ENCODE results near the gene PAGR1.

Gene PAGR1

DNA sequence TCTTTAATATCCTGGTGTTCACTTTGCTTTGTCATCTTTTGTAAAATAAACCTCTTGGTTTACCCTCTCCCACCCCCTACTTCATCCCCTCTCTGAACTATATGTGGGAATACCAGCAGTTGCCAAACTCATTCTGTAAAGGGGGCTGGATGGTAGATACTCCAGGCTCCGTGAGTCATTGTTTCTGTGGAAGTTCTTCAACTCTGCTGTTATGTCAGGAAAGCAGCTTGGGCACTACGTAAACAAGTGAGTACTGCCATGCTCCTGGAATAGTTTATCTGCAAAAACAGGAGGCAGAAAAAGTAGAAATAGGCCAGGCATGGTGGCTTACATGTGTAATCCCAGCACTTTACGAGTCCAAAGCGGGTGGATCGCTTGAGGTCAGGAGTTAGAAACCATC, 21.9 kb downstream of the PAGR1 start:
- no peak for DNase-seq (ENCODE audit: low spot score)

DNA sequence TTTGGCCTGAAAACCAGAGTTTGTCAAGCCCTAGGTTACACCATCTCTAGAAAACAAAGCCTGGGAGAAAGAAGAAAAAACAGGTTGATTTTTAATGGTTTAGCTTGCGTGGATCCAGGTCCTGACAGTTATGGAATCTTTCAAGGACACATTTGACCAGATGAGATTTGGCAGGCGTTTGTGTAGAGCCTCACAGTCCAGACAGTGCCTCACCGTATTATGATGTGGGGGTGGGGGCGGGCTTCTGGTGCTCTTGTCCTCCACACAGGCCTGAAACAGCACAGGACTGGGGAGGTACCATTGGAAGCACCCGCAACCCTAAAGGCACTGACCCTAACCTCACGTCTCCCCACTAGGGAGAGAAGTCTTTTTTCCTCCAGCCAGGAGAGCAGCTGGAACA, 23.9 kb downstream of the PAGR1 start:
- no peak for DNase-seq (ENCODE audit: low spot score)

DNA sequence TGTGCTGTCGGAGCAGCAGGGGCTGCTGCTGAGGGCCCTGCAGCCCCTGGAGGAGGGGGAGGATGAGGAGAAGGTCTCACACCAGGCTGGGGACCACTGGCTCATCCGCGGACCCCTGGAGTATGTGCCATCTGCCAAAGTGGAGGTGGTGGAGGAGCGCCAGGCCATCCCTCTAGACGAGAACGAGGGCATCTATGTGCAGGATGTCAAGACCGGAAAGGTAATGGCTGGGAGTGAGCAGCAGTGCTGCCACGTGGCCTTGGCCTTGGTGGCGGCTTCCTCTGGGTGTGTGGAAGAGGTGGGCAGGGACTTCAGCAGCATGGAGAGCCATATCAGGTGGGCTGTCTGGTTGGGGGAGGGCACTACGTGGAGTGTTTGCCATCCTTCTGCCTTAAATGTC, 24.3 kb downstream of the PAGR1 start:
- DNase-seq (ENCODE audit: low spot score): no peak

DNA sequence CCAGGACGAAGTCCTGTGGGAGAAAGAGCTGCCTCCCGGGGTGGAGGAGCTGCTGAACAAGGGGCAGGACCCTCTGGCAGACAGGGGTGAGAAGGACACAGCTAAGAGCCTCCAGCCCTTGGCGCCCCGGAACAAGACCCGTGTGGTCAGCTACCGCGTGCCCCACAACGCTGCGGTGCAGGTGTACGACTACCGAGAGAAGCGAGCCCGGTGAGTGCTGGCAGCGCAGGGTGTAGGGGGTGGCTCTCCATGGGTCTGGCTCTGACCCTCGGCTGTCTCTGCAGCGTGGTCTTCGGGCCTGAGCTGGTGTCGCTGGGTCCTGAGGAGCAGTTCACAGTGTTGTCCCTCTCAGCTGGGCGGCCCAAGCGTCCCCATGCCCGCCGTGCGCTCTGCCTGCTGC, 25.7 kb downstream of the PAGR1 start:
- no peak for DNase-seq (ENCODE audit: low spot score)

DNA sequence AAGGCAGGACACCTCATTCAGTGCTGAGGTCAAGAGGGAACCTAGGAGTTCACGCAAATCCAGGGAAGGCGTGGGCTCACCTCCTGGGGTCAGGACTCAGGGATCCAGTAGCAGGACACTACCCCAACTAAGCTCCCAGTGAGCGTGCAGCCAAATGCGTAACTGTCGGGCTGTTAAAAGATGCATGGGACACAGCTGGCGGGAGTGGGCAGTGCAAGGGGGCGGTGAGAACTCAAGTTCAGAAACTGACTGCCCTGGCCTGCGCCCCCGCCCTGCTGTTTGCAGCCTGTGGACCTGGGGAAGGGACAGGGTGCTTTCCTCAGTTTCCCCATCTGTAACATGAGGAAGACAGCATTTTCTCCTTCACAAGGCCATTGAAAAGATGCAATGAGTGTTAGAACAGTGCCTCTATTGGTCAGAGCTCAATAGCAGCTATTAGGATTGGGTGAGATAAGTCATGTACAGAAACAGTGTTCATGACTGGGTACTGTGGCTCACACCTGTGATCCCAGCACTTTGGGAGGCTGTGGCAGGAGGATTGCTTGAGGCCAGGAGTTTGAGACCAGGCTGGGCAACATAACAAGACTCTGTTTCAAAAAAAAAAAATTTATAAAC, 26.9 kb downstream of the PAGR1 start:
- no peak for DNase-seq (ENCODE audit: low spot score)

DNA sequence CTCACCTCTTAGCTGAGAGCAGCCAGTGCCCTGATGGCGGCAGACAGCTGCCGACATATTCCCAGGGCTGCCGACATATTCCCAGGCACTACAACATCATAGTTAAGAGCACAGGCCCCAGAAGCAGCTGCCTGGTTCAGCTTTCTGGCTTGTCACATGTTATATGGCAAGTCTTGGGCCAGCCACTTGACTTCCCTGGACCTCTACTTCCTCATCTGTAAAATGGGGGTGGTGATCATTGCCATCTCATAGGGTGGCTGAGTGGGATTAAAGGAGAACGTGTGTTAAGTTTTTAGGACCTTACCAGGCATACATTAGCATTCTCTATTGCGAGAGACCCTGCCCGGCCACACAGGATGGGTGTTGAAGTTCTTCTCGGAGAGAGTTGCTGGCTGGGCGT, 28.0 kb downstream of the PAGR1 start:
- no peak for DNase-seq (ENCODE audit: low spot score)

DNA sequence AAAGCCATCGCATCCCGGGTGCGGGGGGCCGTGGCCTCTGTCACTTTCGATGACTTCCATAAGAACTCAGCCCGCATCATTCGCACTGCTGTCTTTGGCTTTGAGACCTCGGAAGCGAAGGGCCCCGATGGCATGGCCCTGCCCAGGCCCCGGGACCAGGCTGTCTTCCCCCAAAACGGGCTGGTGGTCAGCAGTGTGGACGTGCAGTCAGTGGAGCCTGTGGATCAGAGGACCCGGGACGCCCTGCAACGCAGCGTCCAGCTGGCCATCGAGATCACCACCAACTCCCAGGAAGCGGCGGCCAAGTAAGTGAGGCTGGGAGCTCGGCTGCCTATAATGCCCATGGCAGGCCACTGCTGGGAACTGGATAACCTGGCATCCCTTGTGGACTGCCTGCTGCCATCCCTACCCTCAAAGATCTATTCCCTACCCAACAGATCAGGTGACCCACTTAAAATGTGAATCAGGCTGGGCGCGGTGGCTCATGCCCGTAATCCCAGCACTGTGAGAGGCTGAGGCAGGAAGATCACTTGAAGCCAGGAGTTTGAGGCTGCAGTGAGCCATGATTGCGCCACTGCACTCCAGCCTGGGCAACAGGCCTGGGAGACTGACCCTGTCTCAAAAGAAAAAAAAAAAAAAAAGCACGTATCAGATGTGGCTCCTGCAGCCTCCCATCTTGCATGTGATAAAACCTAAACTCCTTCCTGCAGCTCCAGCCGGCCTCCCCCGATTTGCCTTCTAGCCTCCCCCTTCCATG, 28.8 kb downstream of the PAGR1 start:
- DNase-seq (ENCODE audit: low spot score): no peak

DNA sequence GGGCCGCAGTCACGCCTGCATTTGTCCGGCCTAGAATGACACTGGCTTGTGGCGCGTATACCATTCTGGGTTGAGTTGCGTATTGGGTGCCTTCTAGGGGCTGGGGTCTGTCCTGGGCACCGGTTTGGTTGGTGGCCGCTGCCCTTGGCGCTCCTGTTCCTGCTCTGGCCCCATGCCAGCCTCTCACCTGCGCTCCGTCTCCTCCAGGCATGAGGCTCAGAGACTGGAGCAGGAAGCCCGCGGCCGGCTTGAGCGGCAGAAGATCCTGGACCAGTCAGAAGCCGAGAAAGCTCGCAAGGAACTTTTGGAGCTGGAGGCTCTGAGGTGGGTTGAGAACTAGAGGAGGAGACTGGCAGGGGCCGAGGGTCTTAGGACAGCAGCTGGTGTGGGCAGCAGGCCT, 29.7 kb downstream of the PAGR1 start:
- DNase-seq (ENCODE audit: low spot score): no peak

DNA sequence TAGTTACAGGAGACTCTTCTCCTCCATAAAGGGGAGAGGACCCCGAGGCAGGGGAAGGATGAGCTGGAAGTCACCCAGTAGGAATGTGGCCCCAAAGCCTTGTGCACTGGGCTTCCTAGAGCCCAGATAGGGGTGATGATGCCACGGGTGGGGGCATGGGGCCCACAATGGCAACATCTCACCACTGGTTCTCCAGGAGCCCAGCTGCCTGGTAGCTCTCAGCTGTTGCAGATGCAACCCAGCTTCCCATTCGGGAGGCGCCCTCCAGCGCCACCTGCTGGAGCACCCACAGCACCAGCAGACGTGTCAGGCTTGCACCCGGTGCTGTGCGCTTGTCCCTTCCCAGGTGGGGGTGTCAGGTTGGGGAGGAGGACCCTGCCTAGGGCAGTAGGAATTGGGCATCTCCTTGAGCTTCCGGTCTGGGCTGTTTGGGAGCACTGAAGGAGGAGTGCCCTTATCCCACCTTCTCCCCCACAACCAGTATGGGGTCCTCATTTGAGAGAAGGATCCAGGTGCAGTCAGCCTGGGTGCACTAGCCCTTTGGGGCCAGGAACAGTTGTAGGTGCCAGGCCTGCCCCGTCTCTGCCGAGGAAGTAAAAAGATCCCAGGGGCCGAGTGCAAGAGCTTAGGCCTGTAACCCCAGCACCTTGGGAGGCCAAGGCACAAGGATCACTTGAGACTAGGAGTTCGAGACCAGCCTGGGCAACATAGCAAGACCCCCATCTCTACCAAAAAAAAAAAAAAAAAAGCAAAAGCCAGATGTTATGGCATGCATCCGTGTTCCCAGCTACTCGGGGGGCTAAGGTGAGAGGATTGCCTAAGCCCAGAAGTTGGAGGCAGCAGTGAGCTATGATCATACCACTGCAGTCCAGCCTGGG, 32.7 kb downstream of the PAGR1 start:
- DNase-seq (ENCODE audit: low spot score): peak; percentile 82

DNA sequence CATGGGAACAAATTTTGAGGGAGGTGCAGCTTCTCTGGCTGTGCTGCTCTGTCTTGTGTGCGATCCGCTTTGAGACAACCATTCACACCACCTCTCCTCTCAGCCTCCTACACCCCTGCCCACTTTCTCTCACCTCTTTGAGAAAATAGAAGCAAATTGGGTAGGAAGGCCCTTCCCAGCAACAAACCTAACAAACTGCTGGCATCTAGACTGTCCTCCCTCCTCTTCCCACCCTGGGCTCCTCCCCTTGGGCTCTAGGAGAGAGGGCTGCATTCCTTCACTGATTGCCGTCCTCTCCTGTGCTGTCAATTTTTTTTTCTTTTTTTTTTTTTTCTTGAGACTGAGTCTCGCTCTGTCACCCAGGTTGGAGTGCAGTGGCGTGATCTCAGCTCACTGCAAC, 33.6 kb downstream of the PAGR1 start:
- no peak for DNase-seq (ENCODE audit: low spot score)

DNA sequence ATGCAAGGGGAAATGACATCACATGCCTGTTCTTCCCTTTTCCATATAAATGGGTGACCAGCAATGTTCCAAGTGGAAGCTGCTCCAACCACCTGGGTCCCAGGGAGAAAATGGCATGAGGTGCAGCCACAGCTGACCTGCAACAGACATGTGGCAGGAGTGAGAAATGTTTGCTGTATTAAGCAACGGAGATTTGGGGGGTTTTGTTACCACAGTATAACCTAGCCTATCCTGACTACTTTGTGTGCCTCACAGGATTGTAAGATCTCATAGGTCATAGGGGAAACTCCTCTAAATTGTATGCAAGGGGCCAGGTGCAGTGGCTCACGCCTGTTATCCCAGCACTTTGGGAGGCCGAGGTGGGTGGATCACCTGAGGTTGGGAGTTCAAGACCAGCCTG, 35.0 kb downstream of the PAGR1 start:
- no peak for DNase-seq (ENCODE audit: low spot score)

DNA sequence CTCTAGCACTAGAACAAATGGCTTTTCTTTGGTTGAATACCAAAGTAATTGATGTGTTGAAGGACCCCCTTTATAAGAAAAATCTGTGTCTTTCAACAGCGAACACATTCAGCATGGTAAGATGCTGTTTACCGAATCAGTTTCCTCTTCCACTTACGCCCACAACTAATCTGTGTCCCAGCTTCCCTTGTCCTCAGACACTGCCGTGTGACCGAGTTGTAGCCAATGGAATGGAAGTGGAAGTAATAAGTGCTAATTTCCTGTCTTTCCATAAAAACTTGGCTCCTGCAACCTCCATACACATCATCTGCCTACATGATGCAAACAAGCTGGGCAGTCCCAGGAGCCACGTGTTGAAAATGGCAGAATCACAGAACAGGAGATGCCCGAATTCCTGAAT, 36.7 kb downstream of the PAGR1 start:
- DNase-seq (ENCODE audit: low spot score): no peak

DNA sequence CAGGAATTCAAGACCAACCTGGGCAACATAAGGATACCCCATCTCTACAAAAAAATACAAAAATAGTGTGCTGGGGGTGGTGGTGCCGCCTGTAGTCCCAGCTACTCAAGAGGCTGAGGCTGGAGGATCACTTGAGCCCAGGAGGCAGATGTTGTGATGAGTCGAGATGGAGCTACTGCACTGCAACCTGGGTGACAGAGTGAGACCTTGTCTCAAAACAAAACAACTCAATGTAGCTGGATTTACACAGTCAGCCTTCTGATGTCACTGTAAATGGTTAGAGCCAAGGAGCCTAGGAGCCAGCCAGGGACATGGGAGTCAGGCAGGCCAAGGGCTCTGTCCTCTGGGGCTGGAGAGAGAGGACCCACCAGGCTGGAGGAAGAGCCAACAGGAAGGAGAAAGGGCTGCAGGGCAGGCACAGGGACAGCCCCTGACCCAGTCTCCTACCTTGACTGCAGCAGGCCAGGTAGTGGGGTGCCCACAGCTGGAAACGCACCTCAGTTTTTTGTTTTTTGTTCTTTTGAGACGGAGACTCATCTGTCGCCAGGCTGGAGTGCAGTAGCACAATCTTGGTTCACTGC, 38.7 kb downstream of the PAGR1 start:
- no peak for DNase-seq (ENCODE audit: low spot score)

DNA sequence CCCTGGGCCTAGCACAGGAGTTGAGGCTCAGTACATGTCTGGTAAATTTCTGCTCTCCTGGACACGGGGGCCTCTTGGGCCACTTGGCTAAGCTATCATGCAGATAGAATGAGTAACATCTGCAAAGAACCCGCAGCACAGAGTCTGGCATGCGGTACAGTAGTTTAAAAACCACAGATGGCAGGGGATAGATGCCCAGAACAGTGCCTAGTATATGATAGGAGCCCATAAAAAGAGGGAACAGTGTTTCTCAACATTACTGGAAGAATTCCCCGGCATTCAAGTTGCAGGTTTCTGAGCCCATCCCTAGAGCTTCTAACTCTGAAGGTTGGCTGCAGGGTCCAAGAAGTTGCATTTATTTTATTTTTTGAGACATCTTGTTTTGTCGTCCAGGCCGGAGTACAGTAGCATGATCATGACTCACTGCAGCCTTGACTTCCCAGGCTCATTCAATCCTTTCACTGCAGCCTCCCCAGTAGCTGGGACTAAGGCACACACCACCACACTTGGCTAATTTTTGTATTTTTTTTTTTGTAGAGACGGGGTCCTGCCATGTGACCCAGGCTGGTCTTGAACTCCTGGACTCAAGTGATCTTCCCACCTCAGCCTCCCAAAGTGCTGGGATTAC, 41.3 kb downstream of the PAGR1 start:
- DNase-seq (ENCODE audit: low spot score): no peak

DNA sequence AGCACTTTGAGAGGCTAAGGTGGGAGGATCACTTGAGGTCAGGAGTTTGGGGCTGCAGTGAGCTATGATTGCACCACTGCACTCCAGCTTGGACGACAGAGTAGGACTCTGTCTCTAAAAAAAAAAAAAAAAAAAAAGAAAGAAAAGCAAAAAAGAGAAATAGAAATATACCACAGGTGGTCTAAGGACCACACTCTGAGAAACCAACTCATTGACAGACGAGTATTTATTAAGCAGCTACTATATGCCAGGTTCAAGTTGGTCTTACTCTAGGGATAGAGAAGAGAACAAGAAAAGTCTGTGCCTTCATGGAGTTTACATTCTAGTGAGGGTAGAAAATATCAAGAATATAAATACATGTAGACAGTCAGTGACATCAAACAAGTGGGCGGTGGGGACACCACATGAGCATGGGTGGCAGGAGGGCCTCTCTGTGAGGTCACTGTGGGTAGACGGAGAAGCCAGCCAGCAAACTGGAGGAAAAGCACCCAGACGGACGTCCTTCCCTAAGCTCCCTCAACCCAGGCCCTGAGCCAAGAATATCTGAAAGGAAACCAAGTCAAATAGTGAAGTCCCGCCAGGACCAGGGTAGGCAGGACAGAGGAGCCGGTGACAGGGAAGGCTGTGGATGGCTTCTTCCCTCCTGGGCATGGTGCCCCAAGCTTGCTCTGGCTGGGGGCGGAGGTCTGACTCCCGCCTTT, 42.3 kb downstream of the PAGR1 start:
- DNase-seq (ENCODE audit: low spot score): no peak

DNA sequence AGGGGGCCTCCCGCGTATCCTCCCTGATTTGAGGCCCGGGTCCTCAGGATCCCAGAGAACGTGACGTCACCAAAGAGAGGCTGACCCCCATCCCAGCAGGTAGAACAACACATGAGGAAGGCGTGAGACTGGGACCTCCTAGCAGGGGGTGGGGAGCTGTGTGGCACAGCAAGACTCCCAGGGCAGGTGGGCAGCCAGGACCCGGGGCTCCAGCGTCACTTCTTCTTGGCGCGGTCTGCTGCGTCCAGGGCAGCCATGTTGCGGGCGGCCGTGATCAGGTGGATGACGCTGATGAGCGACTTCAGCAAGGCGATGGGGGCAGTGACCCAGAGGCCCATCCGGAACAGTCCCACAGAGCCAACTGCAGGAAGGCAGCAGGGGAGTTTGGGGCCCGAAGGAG, 43.0 kb downstream of the PAGR1 start:
- no peak for DNase-seq (ENCODE audit: low spot score)

DNA sequence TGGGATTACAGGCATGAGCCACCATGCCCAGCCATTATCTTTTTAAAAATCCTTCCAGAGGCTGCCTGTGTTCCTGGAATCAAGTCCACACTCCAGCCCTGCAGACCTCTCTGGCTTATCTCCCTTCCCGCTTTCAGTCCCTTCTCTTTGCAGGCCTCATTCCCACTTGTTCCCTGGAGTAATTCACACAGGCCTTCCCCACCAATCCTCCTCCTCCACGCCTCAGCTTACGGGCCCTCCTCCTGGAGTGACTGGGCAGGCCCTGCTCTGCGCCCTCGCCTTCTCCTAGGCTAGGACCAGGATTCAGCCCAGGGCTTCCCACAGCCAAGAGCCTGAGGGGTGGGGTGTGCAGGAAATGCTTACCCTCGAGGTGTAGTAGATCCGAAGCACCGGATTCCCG, 44.3 kb downstream of the PAGR1 start:
- DNase-seq (ENCODE audit: low spot score): no peak

DNA sequence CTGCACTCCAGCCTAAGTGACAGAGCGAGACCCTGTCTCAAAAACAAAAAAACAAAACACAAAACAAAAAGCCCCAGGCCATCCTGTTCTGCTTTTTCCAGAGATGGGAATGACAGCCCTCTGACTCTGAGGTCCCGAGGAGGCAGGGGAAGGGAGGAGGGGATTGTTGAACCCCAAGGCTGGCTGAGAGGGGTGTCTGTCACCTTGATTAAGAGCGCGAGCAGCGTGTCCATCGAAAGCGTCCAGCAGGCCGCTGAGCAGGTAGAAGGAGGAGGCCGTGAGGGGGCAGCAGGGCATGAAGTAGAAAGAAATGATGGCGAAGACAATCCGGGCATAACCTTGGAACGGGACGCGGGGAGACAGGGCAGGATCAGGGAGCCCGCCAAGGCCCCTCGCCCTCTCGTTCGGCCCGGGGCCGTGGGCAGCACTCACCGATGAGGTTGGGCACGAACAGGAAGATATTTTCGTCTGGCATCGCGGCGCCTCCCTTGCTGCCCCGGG, 46.5 kb downstream of the PAGR1 start:
- DNase-seq (ENCODE audit: low spot score): no peak

DNA sequence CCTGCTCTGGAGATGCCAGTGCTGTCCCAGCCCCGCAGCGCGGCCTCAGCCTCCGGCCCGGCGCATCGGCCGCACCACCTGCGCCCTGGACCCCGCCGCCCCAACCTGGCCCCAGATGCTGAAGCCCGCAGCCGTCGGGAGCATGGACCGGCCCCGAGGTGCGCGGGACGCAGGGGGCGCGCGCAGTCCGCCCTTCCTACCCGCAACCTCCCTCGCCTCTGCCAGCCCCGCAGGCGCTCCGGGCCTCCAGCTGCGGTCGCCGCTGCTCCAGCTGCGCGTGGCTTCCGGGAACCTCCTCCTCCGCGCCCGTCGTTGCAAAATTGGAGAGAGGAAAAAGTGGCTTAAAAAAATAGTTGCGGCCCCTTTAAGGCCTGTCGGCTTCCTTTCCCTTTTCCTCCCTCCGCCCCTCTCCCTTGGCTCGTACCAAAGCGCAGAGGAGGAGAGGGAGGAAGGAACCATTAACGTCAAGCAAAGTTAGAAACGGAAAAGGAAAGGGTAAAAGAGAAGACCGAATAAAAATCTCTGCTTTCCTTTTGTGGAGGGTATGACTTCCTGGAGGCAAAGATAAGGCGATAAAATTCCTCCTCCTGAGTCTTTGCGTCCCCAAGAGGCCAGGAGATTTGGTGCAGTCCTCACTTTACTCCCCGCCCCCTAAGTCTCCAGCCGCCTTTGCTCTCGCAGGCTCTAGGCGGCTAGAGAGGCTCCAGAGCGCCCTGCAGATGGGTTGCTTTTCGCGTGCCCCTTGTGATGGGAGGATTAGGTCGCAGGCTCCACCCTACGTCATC, 47.1 kb downstream of the PAGR1 start, which contains the start of gene CDIPT:
TSS of gene CDIPT (minus strand) at position 343 of the 785 bp plus-strand sequence. CDS start 369 bp downstream, outside the sequence.
- peak; percentile 97 for DNase-seq (ENCODE audit: low spot score)

DNA sequence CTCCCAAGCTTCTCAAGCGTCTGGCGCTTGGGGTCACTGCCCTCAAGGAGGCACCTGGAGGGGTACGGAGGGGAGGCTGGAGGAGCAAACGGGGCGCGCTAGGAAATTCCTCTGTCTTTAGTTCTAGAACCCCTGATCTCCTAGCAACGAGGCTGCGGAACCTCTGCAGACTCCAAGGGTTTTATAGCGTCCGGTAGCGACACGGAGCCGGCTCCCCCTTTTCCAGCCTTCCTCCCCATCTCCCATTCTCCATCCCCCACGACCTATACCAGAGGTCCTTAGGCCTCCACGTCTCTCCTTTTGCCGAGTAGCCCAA, 47.7 kb downstream of the PAGR1 start:
- DNase-seq (ENCODE audit: low spot score): no peak

DNA sequence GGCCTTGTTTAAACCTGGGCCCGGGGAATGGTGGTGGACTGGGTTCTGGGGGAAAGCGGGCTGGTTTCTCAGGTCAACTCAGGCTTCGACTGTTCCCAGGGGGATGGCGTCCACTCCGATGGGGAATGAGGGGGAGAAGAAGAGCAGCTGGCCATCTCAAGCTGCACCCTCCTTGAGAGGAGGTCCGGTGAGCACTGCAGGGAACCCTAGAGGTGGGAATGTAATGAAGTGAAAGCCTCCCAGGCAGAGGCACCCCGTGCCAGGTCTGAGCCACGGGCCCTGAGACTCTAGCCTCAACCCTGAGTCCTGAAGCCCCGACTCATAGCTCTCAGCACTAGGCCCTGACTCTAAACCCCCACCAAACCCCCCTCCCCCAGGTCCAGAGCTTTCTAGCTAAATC, 48.3 kb downstream of the PAGR1 start:
- DNase-seq (ENCODE audit: low spot score): no peak

Data from activated CD4-positive, alpha-beta T cell treated with anti-CD3 and anti-CD28 coated beads, Interleukin-2, Interleukin-4, amounts not matched to agents 100 ng/mL and 50 ng/mL, durations not matched to agents 16 hours and 8 hours (primary cell).